A204.1 (cell line): ENCODE measurements around the gene DSCAML1.

Source experiments
- FAIRE-seq: peaks from 2 replicates; lab custom pipeline; 2012; peaks lifted over from hg19 to GRCh38; lab: Jason Lieb, UNC

Gene DSCAML1

GRCh38 chr11:117720061-117720511 lies 76.9 kb downstream of the DSCAML1 start:
- FAIRE-seq: no peak

DNA sequence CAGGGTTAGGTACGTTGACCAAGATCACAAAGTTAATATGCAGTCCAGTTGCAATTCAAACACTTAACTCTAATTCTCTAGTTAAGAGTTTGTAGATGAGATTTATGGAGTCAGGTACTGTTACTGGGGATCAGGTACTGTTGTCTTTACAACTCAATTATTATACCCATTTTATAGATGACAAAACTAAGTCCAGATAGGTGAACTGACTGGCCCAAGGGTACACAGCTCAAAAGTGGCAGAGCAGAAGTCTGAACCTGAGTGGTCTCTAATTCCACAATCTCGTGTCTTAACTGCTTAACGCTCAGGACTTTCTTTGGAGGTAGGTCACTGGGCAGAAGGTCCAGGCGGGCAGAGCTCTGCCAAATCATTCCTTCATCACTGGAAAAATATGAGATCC lies 77.5 kb downstream of the DSCAML1 start:
- no peak for FAIRE-seq

DNA sequence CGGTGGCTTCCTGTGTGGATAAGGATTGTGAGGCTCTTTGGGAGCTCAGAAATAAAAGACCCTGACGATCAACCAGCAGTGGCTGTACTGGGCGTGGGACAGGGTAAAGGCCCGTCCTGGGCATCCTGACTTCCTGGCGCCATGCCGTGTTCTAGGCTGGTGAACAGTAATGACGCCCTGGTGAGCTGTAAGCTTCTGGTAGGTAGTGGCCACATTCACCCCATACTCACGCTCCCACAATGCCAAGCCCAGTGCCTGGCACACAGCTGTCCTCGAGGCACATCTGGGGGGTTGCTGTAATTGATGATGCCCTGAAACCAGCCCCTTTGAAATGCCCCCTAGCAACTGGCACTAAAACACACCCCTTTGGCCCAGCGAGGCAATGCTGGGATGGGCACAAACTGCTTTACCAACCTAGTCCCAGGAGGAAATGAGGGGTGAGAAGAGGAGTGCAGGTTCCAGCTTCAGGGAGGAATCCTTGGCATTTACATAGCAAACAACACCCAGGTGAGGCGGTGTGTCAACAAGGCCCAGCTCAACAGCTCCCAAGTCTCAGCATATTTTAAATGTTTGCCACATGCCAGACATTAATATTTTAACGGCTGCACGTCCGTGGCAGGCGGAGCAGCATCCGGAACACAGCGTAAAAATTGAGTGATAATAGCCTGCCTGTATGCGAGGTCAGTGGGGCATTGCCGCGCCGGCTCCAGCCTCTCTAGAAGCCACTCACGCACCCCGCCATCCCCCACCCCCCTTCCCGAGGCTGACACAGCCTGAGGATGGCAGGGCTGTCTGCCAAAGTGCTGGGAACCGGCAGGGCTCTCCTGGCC lies 79.3 kb downstream of the DSCAML1 start:
- FAIRE-seq: no peak

GRCh38 chr11:117716521-117717440 lies 80.2 kb downstream of the DSCAML1 start:
- no peak for FAIRE-seq

- FAIRE-seq: no peak
Observed at GRCh38 chr11:117715801-117716200, 81.2 kb downstream of the DSCAML1 start.

DNA sequence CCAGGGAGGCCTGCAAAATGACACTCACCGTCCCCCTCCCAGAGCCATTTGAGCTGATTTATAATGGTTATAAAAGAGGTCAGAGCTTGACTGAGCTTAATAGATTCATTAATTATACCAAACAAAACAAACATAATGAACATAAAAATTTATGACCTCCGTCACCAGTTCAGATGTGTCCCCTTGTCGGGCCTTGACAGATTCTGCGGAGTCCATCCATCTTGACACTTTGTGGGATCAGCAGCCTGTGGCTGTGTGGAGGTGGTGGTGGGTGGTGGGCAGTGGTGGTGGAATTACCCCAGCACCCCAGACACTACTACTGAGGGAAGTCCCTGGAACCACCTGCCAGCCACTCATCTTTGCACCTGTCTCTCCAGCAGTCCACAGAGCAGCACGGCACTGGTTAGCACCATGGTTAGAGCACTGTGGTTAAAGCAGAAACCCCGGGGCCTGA lies 83.5 kb downstream of the DSCAML1 start:
- no peak for FAIRE-seq

- no peak for FAIRE-seq
Observed at GRCh38 chr11:117712530-117712929, 84.5 kb downstream of the DSCAML1 start.

GRCh38 chr11:117711331-117711730 lies 85.7 kb downstream of the DSCAML1 start:
- no peak for FAIRE-seq

DNA sequence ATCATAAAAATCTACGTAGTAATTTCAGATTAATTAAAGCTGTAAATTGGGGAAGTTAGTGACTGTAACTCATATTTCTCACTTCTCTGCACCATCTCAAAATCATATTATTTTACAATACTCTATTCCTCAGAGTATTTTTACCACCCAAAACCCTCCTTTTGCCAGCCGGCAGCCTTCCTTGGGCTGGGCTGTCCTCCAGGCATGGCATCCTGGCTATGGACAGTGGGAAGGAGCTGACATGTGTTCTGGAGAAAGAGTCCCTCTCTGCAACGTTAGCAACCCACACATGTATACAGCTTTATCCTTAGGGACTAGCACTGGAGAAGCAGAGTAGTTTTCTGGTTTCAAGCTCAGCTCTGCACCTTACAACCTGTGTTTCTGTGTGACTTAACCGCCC lies 86.8 kb downstream of the DSCAML1 start:
- no peak for FAIRE-seq

DNA sequence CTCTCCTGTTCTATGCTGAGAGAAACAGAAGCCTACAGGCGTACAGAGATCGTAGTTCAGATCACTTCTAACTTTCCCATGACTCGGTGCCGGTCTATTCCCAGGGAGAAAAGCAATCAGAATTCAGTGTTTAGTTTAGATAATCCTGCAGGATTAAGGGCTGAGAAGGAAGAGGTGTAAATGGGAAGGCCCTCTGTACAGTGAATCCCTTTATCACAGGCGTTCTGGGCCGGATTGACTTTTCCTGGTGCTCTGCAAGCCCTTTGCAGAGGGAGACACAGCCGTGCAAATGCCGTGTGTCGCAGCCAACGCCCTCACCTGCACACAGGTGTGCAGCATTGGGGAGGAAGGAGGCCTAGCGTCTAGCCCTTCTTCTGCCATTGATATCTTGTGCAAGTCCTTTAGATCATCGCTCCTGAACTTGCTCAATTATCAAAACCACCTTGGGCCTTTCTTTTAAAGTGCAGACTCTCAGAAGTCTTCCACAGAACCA lies 90.6 kb downstream of the DSCAML1 start:
- FAIRE-seq: no peak

- FAIRE-seq: no peak
Observed at GRCh38 chr11:117705866-117706265, 91.2 kb downstream of the DSCAML1 start.

- FAIRE-seq: no peak
Observed at GRCh38 chr11:117704395-117705100, 92.5 kb downstream of the DSCAML1 start.

DNA sequence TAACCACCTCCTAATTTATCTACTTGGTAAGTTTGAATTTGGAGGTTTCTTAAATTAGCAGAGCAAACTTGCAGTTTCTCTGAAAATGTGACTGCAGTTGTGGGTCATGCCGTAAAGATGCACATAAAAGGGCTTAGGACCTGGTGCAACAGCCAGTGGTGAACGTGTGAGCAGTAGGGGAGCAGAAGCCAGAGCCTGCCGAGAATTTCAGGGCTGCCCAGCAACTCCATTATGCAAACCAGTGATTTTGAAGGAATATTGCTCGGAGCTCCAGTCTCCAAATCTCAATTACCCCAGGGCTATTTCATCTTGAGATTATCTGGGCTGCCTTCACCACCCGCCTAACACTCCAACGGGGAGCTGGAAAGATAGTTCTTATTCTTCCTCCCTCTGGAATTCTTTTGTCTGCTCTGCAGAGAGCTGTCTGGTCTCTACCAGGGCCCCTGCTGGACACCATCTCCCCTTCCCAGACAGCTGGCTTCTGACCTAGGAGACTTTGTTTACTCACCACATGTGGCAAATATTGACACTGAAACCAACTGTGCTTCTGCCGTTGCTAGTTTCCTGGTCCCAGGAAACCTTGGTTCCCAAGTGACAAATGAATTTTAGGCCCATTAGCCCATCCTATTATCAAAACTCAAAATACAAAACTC lies 93.9 kb downstream of the DSCAML1 start:
- no peak for FAIRE-seq

- FAIRE-seq: no peak
Observed at GRCh38 chr11:117701781-117702180, 95.2 kb downstream of the DSCAML1 start.

GRCh38 chr11:117700551-117700950 lies 96.5 kb downstream of the DSCAML1 start:
- FAIRE-seq: no peak

- no peak for FAIRE-seq
Observed at GRCh38 chr11:117697319-117697718, 99.7 kb downstream of the DSCAML1 start.

DNA sequence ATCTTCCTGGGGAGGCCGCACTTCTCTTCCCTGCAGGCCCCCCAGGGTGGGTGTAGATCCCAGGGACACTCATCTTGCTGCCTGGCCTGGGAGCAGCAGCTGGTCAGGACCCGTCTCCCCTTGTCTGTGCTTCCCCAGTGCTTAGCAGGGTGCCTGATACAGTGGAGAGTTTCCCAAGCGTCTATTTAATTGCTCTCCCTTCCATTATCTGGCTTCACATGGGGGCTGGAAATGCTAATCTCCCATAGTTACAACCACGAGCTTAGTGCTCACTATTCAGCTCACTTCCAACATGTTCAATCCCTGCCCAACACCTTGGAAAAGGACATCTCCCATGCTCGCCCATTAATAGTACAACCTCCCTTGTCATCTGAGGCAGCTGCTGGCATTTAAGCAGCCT lies 100.5 kb downstream of the DSCAML1 start:
- FAIRE-seq: no peak

DNA sequence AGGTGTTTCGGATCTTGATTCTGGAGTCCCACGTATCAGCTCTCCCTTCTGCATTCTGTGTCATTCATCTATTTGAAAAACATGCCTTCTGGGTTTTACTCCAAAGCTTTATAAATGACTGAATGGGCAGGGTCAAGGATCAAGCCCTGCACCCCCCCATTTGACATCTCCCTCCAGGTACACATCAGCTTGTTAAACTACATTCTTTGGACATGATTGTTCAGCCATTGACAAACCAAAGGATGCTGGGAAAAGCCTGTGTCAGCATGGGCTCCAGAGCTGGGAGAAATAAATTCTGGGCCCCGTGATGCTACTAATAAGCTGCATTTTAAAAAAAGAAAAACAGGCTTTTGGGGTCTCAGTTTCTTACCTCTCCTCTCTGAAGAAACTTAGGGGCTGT lies 103.7 kb downstream of the DSCAML1 start:
- no peak for FAIRE-seq

DNA sequence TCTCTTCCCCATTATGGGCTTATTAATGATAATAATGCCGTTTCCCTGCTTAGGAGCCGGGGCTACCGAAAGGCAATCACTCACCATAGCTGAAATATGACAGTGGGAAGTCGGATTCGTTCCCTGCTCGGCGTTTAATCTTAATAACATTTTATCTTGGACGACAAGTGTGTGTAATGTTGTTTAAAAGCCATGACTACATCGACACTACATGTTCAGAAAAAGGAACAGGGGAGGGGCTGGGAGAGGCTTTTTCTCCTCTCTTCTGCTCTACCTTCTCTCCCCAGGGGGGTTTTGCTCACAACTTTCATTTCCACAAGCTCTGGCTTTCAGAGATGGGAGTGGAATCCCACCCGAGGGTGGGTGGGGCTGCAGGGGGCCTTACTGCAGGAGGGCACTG lies 105.5 kb downstream of the DSCAML1 start:
- no peak for FAIRE-seq

DNA sequence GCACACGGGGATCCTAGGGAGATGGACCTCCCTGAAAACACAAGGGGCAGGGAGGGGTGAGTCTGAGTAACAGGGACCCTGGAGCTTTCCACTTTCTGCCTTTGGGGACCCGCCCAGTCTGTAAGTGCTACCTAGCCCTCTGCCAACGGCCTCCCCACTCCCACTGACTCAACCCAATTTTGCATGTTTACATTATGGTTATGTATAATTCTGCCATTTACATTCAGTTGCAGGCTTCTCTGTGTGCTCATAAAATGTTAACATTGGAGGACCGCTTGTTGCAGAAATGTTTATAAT lies 105.8 kb downstream of the DSCAML1 start:
- no peak for FAIRE-seq

GRCh38 chr11:117690484-117691217 lies 106.4 kb downstream of the DSCAML1 start:
- no peak for FAIRE-seq
